ENCODE data around the gene MERTK.

GRCh38 chr2:111995148-111995547, 96.7 kb downstream of the MERTK start:
- TF ChIP-seq POLR2AphosphoS5 (IDR thresholded peaks at IDR 0.05) (peak in 1 of 3 donors; percentile 48), CTCF (IDR thresholded peaks at IDR 0.05) (no peak)
